Left ventricle myocardium inferior (tissue), 1 donor: ENCODE results near the gene STRIP2. TPM values are rescaled to one million over a fixed set of nuclear protein-coding genes. Genes with fewer than 3 reads are reported as not detected.

Experiments used
- DNase-seq: peaks from one replicate; pipeline ENCODE4 v3.0.0-alpha.2; 2020
- H3K27ac ChIP-seq: fragments of 200-600 bp; replicated peaks from 2 replicates; pipeline ENCODE4 v1.8.0; 2021
- H3K27me3 ChIP-seq: fragments of 200-600 bp; 2 replicates; pipeline ENCODE4 v1.8.0; 2021; ENCODE audit warnings: low read depth
- H3K36me3 ChIP-seq: fragments of 200-600 bp; 2 replicates; pipeline ENCODE4 v1.8.0; 2021
- H3K4me1 ChIP-seq: fragments of 200-600 bp; 2 replicates; pipeline ENCODE4 v1.8.0; 2021
- H3K4me3 ChIP-seq: fragments of 200-600 bp; 2 replicates; pipeline ENCODE4 v1.8.0; 2021; ENCODE audit warnings: mild to moderate bottlenecking, moderate library complexity
- H3K9me3 ChIP-seq: fragments of 200-600 bp; replicated peaks from 2 replicates; pipeline ENCODE4 v1.8.0; 2021
- intact Hi-C: fragments of 100-400 bp; cut with micrococcal nuclease; formaldehyde crosslinking; loops from one replicate; pipeline ENCODE4 v1.11.0; 2022
- total RNA-seq: library from RNA; stranded (reverse); fragmentation: NEBNext Ultra II Directional; extraction: Animal tissue kit (Norgen Biotek cat#: 25700); gene quantifications from one replicate; pipeline ENCODE4 v1.2.1, GENCODE V29; 2021
- TF ChIP-seq, protein P1 (sequence below): fragments of 200-600 bp; IDR thresholded peaks from 2 replicates; pipeline ENCODE4 v1.8.0; 2021; ENCODE audit warnings: antibody characterized with exemption, mild to moderate bottlenecking, borderline replicate concordance
- donor health status: DM: no; HTN: yes; CAD: no; lungs with severe emphysema.

STRIP2 gene
- total RNA-seq, 1 donor from 2014 or later: 17.1 TPM

GRCh38 chr7:129388333-129389098 is 45.7 kb upstream of the STRIP2 start:
- Histone ChIP-seq H3K36me3 (peaks cover 10% of the 10 kb centered on the region), H3K4me1 (peaks cover 35% of the 10 kb centered on the region), H3K27me3 (no peaks in the 10 kb centered on the region), H3K27ac (no peak overlapping the region), H3K4me3 (no peak overlapping the region), H3K9me3 (no peaks in the 10 kb centered on the region)
- TF ChIP-seq, protein P1, sequence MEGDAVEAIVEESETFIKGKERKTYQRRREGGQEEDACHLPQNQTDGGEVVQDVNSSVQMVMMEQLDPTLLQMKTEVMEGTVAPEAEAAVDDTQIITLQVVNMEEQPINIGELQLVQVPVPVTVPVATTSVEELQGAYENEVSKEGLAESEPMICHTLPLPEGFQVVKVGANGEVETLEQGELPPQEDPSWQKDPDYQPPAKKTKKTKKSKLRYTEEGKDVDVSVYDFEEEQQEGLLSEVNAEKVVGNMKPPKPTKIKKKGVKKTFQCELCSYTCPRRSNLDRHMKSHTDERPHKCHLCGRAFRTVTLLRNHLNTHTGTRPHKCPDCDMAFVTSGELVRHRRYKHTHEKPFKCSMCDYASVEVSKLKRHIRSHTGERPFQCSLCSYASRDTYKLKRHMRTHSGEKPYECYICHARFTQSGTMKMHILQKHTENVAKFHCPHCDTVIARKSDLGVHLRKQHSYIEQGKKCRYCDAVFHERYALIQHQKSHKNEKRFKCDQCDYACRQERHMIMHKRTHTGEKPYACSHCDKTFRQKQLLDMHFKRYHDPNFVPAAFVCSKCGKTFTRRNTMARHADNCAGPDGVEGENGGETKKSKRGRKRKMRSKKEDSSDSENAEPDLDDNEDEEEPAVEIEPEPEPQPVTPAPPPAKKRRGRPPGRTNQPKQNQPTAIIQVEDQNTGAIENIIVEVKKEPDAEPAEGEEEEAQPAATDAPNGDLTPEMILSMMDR: no peak
- DNase-seq: no peak
- intact Hi-C loops: no loop called here

GRCh38 chr7:129389829-129390228 is 44.4 kb upstream of the STRIP2 start:
- intact Hi-C loops: no loop called here
- no peaks in the 10 kb centered on the region for H3K9me3 ChIP-seq
- no peak for DNase-seq
- peak overlapping the region; percentile 85 for H3K27ac ChIP-seq
- TF ChIP-seq, protein P1: no peak
- H3K4me3 ChIP-seq: no peak overlapping the region
- H3K36me3 ChIP-seq: peaks cover 10% of the 10 kb centered on the region
- H3K27me3 ChIP-seq: no peaks in the 10 kb centered on the region
- H3K4me1 ChIP-seq: peaks cover 45% of the 10 kb centered on the region

DNA sequence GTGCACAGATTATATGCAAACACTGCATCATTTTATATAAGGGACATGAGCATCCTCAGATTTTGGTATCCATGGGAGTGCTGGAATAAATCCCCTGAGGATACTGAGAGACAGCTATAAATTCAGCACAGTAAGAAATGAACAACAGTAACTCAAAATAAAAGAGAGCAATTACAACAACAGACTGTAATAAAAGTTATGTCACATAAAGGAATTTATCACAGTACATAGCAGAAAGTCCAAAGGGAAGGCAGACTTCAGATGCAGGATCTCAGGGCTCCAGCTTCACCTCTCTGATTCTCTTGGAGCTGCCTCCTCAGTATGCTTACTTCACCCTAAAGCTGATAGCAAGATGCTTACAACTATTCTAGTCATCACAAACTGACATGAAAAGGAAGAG is 43.9 kb upstream of the STRIP2 start:
- no peak for DNase-seq
- no peak overlapping the region for H3K4me3 ChIP-seq
- no peaks in the 10 kb centered on the region for H3K27me3 ChIP-seq
- H3K36me3 ChIP-seq: peaks cover 10% of the 10 kb centered on the region
- intact Hi-C loops: no loop called here
- peak overlapping the region; percentile 85 for H3K27ac ChIP-seq
- no peaks in the 10 kb centered on the region for H3K9me3 ChIP-seq
- peaks cover 50% of the 10 kb centered on the region for H3K4me1 ChIP-seq
- TF ChIP-seq, protein P1: no peak

DNA sequence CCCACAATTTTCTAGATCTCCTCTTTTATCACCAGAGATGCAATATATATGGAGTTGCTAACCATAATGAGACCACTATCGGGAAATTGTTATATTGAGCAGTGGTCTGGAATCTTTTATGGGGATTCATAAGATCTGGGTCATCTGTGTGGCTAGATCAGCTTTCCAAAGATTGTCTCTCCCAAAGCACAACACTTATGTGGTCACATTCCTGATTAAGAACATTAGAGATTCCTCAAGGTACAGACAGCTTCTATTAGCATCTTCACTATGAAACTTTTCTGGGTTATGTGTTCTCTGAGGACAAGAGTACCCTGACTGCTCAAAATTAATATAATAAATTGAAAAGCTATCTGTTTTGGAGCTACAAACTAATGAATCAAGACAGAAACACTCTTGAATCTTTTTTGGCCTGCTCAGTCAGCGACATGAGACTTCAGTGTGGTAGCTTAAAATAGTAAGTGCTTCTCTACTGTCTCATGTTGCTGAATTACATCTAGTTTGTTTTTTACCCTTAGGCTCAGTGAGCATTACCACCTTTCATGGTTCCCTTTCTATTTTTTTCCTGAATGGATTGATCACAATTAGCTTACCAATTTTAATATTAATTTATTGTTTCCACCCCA is 42.6 kb upstream of the STRIP2 start:
- Histone ChIP-seq H3K27ac (peak overlapping the region; percentile 85), H3K27me3 (no peaks in the 10 kb centered on the region), H3K9me3 (no peaks in the 10 kb centered on the region), H3K36me3 (peaks cover 10% of the 10 kb centered on the region), H3K4me1 (peaks cover 51% of the 10 kb centered on the region), H3K4me3 (peak overlapping the region; percentile 3)
- TF ChIP-seq, protein P1: no peak
- DNase-seq: no peak
- intact Hi-C loops: no loop called here

DNA sequence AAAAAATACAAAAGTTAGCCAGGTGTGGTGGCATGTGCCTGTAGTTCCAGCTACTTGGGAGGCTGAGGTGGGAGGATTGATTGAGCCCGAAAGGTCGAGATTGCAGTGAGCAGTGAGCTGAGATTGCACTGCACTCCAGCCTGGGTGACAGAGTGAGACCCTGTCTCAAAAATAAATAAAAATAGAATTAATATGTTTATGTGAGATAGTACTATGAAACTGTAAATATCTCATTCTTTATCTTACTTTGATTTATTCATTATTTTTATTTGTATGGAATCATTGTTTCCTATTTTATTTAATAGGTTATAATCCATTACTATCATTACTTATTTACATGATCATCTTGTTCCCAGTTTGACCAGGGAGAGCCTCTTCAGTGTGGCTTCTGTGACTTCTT is 41.0 kb upstream of the STRIP2 start:
- intact Hi-C loops: no loop called here
- Histone ChIP-seq H3K36me3 (peaks cover 10% of the 10 kb centered on the region), H3K4me3 (no peak overlapping the region), H3K27ac (peak overlapping the region; percentile 85), H3K4me1 (peaks cover 51% of the 10 kb centered on the region), H3K27me3 (no peaks in the 10 kb centered on the region), H3K9me3 (no peaks in the 10 kb centered on the region)
- no peak for DNase-seq
- TF ChIP-seq, protein P1: no peak
